ENCODE data around the gene PTP4A2.

- no peak for TF ChIP-seq CTCF (conservative IDR thresholded peaks at IDR 0.05)
- TF ChIP-seq EZH2 (IDR thresholded peaks at IDR 0.05; ENCODE audit: low read depth), result no peak
These were observed 16.6 kb upstream of the PTP4A2 start for GRCh38 chr1:31954607-31955283.

Measured in PC-9 (cell line).